ENCODE results near the gene FANCI.

DNA sequence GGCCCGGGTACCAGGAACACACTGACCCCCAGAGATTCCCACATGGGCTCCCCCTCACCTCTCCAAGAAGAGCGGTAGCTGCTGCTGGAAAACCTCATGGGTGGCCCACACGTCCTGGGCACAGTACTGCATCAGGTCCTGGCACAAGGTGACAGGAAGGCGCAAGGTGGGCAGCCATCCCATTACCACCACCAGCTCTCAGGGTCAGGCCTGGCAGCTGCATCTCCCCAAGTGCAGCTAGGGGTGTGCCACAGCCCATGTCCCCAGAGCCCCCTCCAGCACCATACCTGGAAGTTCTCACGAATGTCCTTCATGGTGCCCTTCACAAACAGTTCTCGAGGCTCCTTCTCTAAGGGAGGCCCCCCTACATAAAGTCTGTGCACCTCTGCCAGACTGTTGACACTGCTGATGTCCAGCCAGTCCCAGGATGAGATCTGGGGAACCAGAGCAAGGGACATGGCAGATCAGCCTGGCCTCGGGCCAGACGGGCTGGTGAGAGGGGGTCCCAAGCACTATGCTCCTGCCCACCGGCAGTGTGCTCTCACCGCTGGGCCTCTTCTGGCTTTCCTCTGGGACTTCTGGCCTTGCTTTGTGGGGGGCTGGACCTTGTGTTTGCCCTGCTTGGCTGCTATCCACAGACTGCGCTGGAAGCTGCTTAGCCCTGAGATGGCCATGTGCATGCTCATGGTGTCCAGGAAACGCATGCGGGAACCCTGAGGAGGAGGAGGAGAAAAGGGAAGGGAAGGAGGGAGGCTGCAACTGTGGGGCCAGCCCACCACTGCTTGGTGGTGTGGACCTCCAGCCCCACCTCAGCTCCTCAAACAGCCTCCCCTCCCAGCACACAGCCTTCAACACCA, 84.8 kb downstream of the FANCI start:
- TF ChIP-seq, protein P1, sequence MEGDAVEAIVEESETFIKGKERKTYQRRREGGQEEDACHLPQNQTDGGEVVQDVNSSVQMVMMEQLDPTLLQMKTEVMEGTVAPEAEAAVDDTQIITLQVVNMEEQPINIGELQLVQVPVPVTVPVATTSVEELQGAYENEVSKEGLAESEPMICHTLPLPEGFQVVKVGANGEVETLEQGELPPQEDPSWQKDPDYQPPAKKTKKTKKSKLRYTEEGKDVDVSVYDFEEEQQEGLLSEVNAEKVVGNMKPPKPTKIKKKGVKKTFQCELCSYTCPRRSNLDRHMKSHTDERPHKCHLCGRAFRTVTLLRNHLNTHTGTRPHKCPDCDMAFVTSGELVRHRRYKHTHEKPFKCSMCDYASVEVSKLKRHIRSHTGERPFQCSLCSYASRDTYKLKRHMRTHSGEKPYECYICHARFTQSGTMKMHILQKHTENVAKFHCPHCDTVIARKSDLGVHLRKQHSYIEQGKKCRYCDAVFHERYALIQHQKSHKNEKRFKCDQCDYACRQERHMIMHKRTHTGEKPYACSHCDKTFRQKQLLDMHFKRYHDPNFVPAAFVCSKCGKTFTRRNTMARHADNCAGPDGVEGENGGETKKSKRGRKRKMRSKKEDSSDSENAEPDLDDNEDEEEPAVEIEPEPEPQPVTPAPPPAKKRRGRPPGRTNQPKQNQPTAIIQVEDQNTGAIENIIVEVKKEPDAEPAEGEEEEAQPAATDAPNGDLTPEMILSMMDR (IDR thresholded peaks at IDR 0.05; ENCODE audit: low read depth, low read length), result no peak
- no peak for TF ChIP-seq EZH2phosphoT487 (IDR thresholded peaks at IDR 0.05; ENCODE audit: low read depth)

Measured in OCI-LY3 (cell line).